Breast epithelium (tissue), 4 donors: ENCODE data around the gene RASA3. TPM values are rescaled to one million over a fixed set of nuclear protein-coding genes. Genes with fewer than 3 reads are reported as not detected.
A peak's percentile ranks its signal among the peaks of the same experiment; 100 is the strongest.
"Not testable (repeated sequence)": the region's sequence is repeated elsewhere in the genome, so short reads cannot be mapped to it uniquely, and the experiment has no call there.

Experiments
- DNase-seq, 2 donors: peaks; one replicate each; pipeline ENCODE4 v3.0.0-alpha.2; 2019; ENCODE audit warnings: low spot score in 2 of 2
- H3K27ac ChIP-seq, 2 donors: fragments of 200-600 bp; sonication (generic) in 1 of 2; one replicate each; pipeline ENCODE4 v1.5.1; 2016 to 2019; ENCODE audit warnings: mild to moderate bottlenecking in 1 of 2
- H3K27me3 ChIP-seq, 2 donors: fragments of 200-600 bp; sonication (generic) in 1 of 2; one replicate each; pipeline versions ENCODE4 v1.5.1 to v1.6.0; 2017 to 2019; ENCODE audit warnings: control low read depth in 1 of 2, mild to moderate bottlenecking in 1 of 2
- H3K36me3 ChIP-seq: fragments of 200-600 bp; one replicate; pipeline ENCODE4 v1.5.1; 2019
- H3K4me1 ChIP-seq, 2 donors: fragments of 200-600 bp; sonication (generic); one replicate each; pipeline ENCODE4 v1.5.1; 2016 to 2019; ENCODE audit warnings: control low read depth in 1 of 2
- H3K4me3 ChIP-seq, 3 donors: fragments of 200-600 bp; sonication (generic); 1 replicate in 2 of 3; 2 replicates in 1 of 3; pipeline ENCODE4 v1.5.1; 2016 to 2019; ENCODE audit warnings: mild to moderate bottlenecking in 3 of 3, moderate library complexity in 2 of 3
- H3K9me3 ChIP-seq, 2 donors: fragments of 200-600 bp; sonication (generic) in 1 of 2; one replicate each; pipeline ENCODE4 v1.5.1; 2016 to 2019; ENCODE audit warnings: control low read depth in 1 of 2
- CTCF ChIP-seq, 3 donors: fragments of 450-650 bp; IDR thresholded peaks; one replicate each; pipeline ENCODE4 v1.5.1; 2016 to 2017; ENCODE audit warnings: antibody characterized with exemption in 3 of 3, mild to moderate bottlenecking in 3 of 3, moderate library complexity in 3 of 3
- POLR2A ChIP-seq: fragments of 450-650 bp; IDR thresholded peaks from one replicate; pipeline ENCODE4 v1.6.1; 2016; ENCODE audit warnings: antibody characterized with exemption, mild to moderate bottlenecking, moderate library complexity
- POLR2AphosphoS5 ChIP-seq, 3 donors: sonication (generic); formaldehyde crosslinking; IDR thresholded peaks; one replicate each; pipeline ENCODE4 v1.6.1; 2017; ENCODE audit warnings: antibody characterized with exemption in 3 of 3
- intact Hi-C: fragments of 100-400 bp; cut with DNase I; formaldehyde crosslinking; loops from one replicate; pipeline ENCODE4 v1.15.1; 2023; ENCODE audit warnings: low total_unique reads
- total RNA-seq, 3 donors: library from RNA; depleted of rRNA; stranded (reverse); fragments of >200 nt; gene quantifications; one replicate each; pipeline ENCODE4 v1.1.0, GENCODE V29; 2016

RASA3 gene
- total RNA-seq, 3 donors from 2014 or later: 14.2 to 54.9 (median 31.5) TPM

GRCh38 chr13:114128624-114129522 lies 3.5 kb downstream of the RASA3 start:
- intact Hi-C loops: no loop called here
- H3K36me3 ChIP-seq: no peaks in the 10 kb centered on the region
- peaks cover 6 to 8% of the 10 kb centered on the region in 2 donors for H3K4me1 ChIP-seq
- H3K27ac ChIP-seq: peak overlapping the region; percentile 65 to 80
- DNase-seq: no peak
- H3K9me3 ChIP-seq: no peaks in the 10 kb centered on the region
- peak overlapping the region; percentile 25 to 55 (median 30) for H3K4me3 ChIP-seq
- no peak for TF ChIP-seq CTCF (IDR thresholded peaks at IDR 0.05)
- TF ChIP-seq POLR2AphosphoS5 (IDR thresholded peaks at IDR 0.05): peak; percentile 21 to 69 (median 31)
- no peaks in the 10 kb centered on the region for H3K27me3 ChIP-seq

GRCh38 chr13:114128348-114128623 lies 4.1 kb downstream of the RASA3 start:
- Histone ChIP-seq H3K4me3 (peak overlapping the region; percentile 25 to 55 (median 30)), H3K36me3 (no peaks in the 10 kb centered on the region), H3K9me3 (no peaks in the 10 kb centered on the region), H3K27me3 (no peaks in the 10 kb centered on the region), H3K4me1 (peaks cover 6 to 8% of the 10 kb centered on the region in 2 donors), H3K27ac (peak overlapping the region; percentile 65 to 80)
- TF ChIP-seq CTCF (IDR thresholded peaks at IDR 0.05): no peak
- TF ChIP-seq POLR2A: no peak
- TF ChIP-seq POLR2AphosphoS5 (IDR thresholded peaks at IDR 0.05): no peak
- no peak for DNase-seq
- intact Hi-C loops: no loop called here

GRCh38 chr13:114127473-114128347 lies 4.7 kb downstream of the RASA3 start:
- peak overlapping the region; percentile 65 to 80 for H3K27ac ChIP-seq
- no peaks in the 10 kb centered on the region for H3K27me3 ChIP-seq
- TF ChIP-seq POLR2AphosphoS5 (IDR thresholded peaks at IDR 0.05) (no peak), POLR2A (no peak), CTCF (IDR thresholded peaks at IDR 0.05) (no peak)
- H3K4me1 ChIP-seq: peaks cover 6% of the 10 kb centered on the region in 2 donors
- no peaks in the 10 kb centered on the region for H3K9me3 ChIP-seq
- H3K36me3 ChIP-seq: no peaks in the 10 kb centered on the region
- H3K4me3 ChIP-seq: peak overlapping the region in 1 of 3 donors; percentile 55
- intact Hi-C loops: no loop called here
- no peak for DNase-seq

- Histone ChIP-seq H3K4me3 (no peak overlapping the region), H3K27ac (no peak overlapping the region), H3K4me1 (peaks cover 5 to 6% of the 10 kb centered on the region in 2 donors), H3K9me3 (no peaks in the 10 kb centered on the region), H3K27me3 (no peaks in the 10 kb centered on the region), H3K36me3 (no peaks in the 10 kb centered on the region)
- intact Hi-C loops: no loop called here
- TF ChIP-seq CTCF (IDR thresholded peaks at IDR 0.05) (no peak), POLR2A (no peak), POLR2AphosphoS5 (IDR thresholded peaks at IDR 0.05) (no peak)
- no peak for DNase-seq
Observed at GRCh38 chr13:114126789-114127472, 5.5 kb downstream of the RASA3 start.

GRCh38 chr13:114126086-114126485 lies 6.3 kb downstream of the RASA3 start:
- H3K27me3 ChIP-seq, H3K4me1 ChIP-seq, H3K9me3 ChIP-seq, H3K27ac ChIP-seq, H3K4me3 ChIP-seq, DNase-seq, H3K36me3 ChIP-seq, intact Hi-C loops: not testable (repeated sequence)
